Spleen (tissue), 11 donors: ENCODE data around the gene FOXP1. TPM values are rescaled to one million over a fixed set of nuclear protein-coding genes. Genes with fewer than 3 reads are reported as not detected.

Experiments used
- DNase-seq: peaks from one replicate; pipeline ENCODE4 v3.0.0-alpha.2; 2020
- H3K27ac ChIP-seq, 8 donors: fragments of 200-600 bp; sonication (generic) in 7 of 8; 1 replicate in 4 of 8; 2 replicates in 4 of 8; pipeline versions ENCODE4 v1.5.0 to v1.8.0; 2016 to 2021; ENCODE audit warnings: inconsistent platforms in 4 of 8, mild to moderate bottlenecking in 4 of 8, moderate library complexity in 1 of 8
- H3K27me3 ChIP-seq, 7 donors: fragments of 200-600 bp; sonication (generic) in 6 of 7; replicated peaks in 1 of 7; 1 replicate in 4 of 7; 2 replicates in 3 of 7; pipeline versions ENCODE4 v1.5.0 to v1.8.0; 2016 to 2021; ENCODE audit warnings: inconsistent platforms in 3 of 7, mild to moderate bottlenecking in 1 of 7
- H3K36me3 ChIP-seq, 6 donors: fragments of 200-600 bp; sonication (generic) in 5 of 6; 1 replicate in 4 of 6; 2 replicates in 2 of 6; pipeline versions ENCODE4 v1.5.0 to v1.8.0; 2016 to 2021; ENCODE audit warnings: inconsistent platforms in 2 of 6
- H3K4me1 ChIP-seq, 6 donors: fragments of 200-600 bp; sonication (generic) in 5 of 6; 1 replicate in 3 of 6; 2 replicates in 3 of 6; pipeline versions ENCODE4 v1.5.0 to v1.8.0; 2016 to 2021; ENCODE audit warnings: inconsistent platforms in 3 of 6
- H3K4me3 ChIP-seq, 8 donors: fragments of 200-600 bp; sonication (generic) in 7 of 8; 1 replicate in 4 of 8; 2 replicates in 4 of 8; pipeline versions ENCODE4 v1.5.0 to v1.8.0; 2016 to 2021; ENCODE audit warnings: inconsistent platforms in 4 of 8, mild to moderate bottlenecking in 4 of 8, moderate library complexity in 2 of 8
- H3K9me3 ChIP-seq, 8 donors: fragments of 200-600 bp; sonication (generic) in 7 of 8; 1 replicate in 4 of 8; 2 replicates in 4 of 8; pipeline versions ENCODE4 v1.5.0 to v1.8.0; 2016 to 2021; ENCODE audit warnings: inconsistent platforms in 4 of 8
- CTCF ChIP-seq, 11 experiments: fragments of 200-600 bp in 7 of 11; fragments of 450-650 bp in 4 of 11; sonication (generic) in 4 of 11; IDR thresholded peaks in 8 of 11; conservative IDR thresholded peaks in 3 of 11; 1 replicate in 7 of 11; 2 replicates in 4 of 11; pipeline versions ENCODE4 v1.4.0 to v1.8.0; 2016 to 2021; ENCODE audit warnings: antibody characterized with exemption in 11 of 11, inconsistent platforms in 4 of 11, mild to moderate bottlenecking in 1 of 11
- POLR2A ChIP-seq, 3 donors: fragments of 450-650 bp; IDR thresholded peaks; one replicate each; pipeline ENCODE4 v1.5.1; 2017; ENCODE audit warnings: antibody characterized with exemption in 3 of 3, mild to moderate bottlenecking in 1 of 3
- POLR2AphosphoS5 ChIP-seq, 3 donors: sonication (generic); formaldehyde crosslinking; IDR thresholded peaks; one replicate each; pipeline ENCODE4 v1.5.1; 2017; ENCODE audit warnings: antibody characterized with exemption in 3 of 3
- WGBS, 5 donors: extraction: QIAGEN DNeasy Blood & Tissue Kit in 3 of 5; methylation state at CpG; one replicate each; pipeline versions ENCODE4 v1.1.5 to v1.1.7; 2013 to 2018; 5-methylcytosine and 5-hydroxymethylcytosine counted together
- intact Hi-C: fragments of 100-400 bp; cut with DNase I; formaldehyde crosslinking; loops from one replicate; pipeline ENCODE4 v1.15.0; 2023; ENCODE audit warnings: low total_unique reads
- polyA plus RNA-seq, 3 donors: library from polyadenylated mRNA; stranded (reverse); fragments of 200-250 nt; gene quantifications; one replicate each; pipeline ENCODE4 v1.2.1, GENCODE V29; 2013
- total RNA-seq, 7 donors: library from RNA; depleted of rRNA in 3 of 7; stranded (reverse); fragments of >200 nt in 3 of 7; fragmentation: NEBNext Ultra II Directional in 4 of 7; extraction: Animal tissue kit (Norgen Biotek cat#: 25700) in 4 of 7; gene quantifications; one replicate each; pipeline versions ENCODE4 v1.1.0 to v1.2.1, GENCODE V29; 2016 to 2021
- donor health status: healthy with polysubstance abuse.
- donor health status: DM: no; HTN: no; CAD: no; lungs with moderate emphysema.
- donor health status: DM: no; HTN: no; CAD: no.
- donor health status: Bipolar disorder and iron deficiency.
- donor health status: healthy.
- donor health status: DM: no; HTN: no; CAD: no.
- donor health status: DM: yes; HTN: yes; CAD: no.

The FOXP1 gene
- total and polyA plus RNA-seq, 10 donors = 11.1 to 202 (median 153) TPM

DNA sequence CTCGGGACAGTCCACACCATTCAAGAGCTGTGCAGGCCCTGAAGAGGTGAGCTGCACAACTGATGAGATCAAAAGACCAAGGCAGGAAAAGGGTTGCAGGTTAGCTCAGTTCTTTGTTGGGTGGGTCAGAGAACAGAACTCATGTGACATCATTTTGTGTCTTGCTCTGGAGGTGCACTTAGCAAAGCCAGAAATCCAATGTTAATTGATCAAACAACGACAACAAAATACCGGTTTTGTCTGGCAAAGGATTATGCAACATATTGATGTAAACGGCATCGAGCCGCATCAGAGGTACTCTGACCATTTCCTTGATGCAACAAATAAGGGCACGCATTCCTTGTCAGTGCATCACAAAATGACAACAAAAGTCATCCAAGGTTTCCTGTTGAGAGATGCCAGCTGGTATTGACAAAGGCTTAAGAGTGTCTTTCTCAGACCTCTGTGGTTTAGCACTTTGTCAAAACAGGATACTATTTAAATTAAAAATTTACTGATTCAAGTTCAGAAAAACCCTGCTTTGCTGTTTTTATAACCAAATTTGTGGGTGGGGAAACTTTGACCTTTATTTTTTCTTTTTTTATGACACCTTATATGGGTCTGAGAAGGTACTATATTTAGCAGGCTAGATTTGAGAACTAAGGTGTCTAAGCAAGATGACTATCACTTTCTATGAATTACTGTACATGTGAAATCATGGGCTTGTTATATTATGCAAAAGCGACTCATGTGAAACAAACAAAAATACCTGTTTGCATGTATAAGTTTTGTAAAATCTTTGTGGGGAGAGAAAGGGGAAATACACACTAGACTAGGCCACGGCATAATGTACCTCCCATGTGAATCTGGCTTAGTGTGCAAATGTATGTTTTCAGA, 496.1 kb downstream of the FOXP1 start:
- H3K36me3 ChIP-seq = peaks cover 0 to 4% (median 0%) of the 10 kb centered on the region in 6 donors
- no peak for DNase-seq
- 38 to 57% (median 50%) methylated on average over 9 of the region's 9 CpGs for WGBS, 5 donors
- H3K4me3 ChIP-seq = peak overlapping the region in 1 of 8 donors; percentile 24
- no peak for TF ChIP-seq CTCF (IDR thresholded peaks at IDR 0.05 in 8 of 11, conservative IDR thresholded peaks at IDR 0.05 in 3 of 11)
- peak in 1 of 3 donors; percentile 53 for TF ChIP-seq POLR2AphosphoS5 (IDR thresholded peaks at IDR 0.05)
- no peak for TF ChIP-seq POLR2A (IDR thresholded peaks at IDR 0.05)
- no peaks in the 10 kb centered on the region for H3K27me3 ChIP-seq
- intact Hi-C loops = no loop called here
- H3K4me1 ChIP-seq = peaks cover 12 to 96% (median 64%) of the 10 kb centered on the region in 6 donors
- H3K9me3 ChIP-seq = no peaks in the 10 kb centered on the region
- peak overlapping the region in 7 of 8 donors; percentile 42 to 80 (median 61) for H3K27ac ChIP-seq

GRCh38 chr3:71086777-71087142, 496.8 kb downstream of the FOXP1 start:
- no peak for DNase-seq
- peak overlapping the region in 7 of 8 donors; percentile 42 to 80 (median 60) for H3K27ac ChIP-seq
- no peaks in the 10 kb centered on the region for H3K9me3 ChIP-seq
- TF ChIP-seq CTCF (IDR thresholded peaks at IDR 0.05 in 8 of 11, conservative IDR thresholded peaks at IDR 0.05 in 3 of 11) (no peak), POLR2AphosphoS5 (IDR thresholded peaks at IDR 0.05) (no peak), POLR2A (IDR thresholded peaks at IDR 0.05) (no peak)
- H3K36me3 ChIP-seq = no peaks in the 10 kb centered on the region
- no peaks in the 10 kb centered on the region for H3K27me3 ChIP-seq
- peaks cover 12 to 93% (median 64%) of the 10 kb centered on the region in 6 donors for H3K4me1 ChIP-seq
- H3K4me3 ChIP-seq = no peak overlapping the region
- intact Hi-C loops = no loop called here
- WGBS, 5 donors = 93 to 95% (median 93%) methylated on average over 4 of the region's 4 CpGs

GRCh38 chr3:71083726-71084131, 499.8 kb downstream of the FOXP1 start:
- H3K36me3 ChIP-seq = no peaks in the 10 kb centered on the region
- no peaks in the 10 kb centered on the region for H3K27me3 ChIP-seq
- H3K27ac ChIP-seq = peak overlapping the region in 2 of 8 donors; percentile 18 to 24
- H3K9me3 ChIP-seq = no peaks in the 10 kb centered on the region
- peaks cover 12 to 93% (median 69%) of the 10 kb centered on the region in 6 donors for H3K4me1 ChIP-seq
- no peak for TF ChIP-seq POLR2AphosphoS5 (IDR thresholded peaks at IDR 0.05)
- TF ChIP-seq CTCF (IDR thresholded peaks at IDR 0.05 in 8 of 11, conservative IDR thresholded peaks at IDR 0.05 in 3 of 11) = no peak
- TF ChIP-seq POLR2A (IDR thresholded peaks at IDR 0.05) = no peak
- DNase-seq = no peak
- H3K4me3 ChIP-seq = no peak overlapping the region
- intact Hi-C loops = no loop called here
- 47 to 80% (median 63%) methylated on average over 3 of the region's 3 CpGs for WGBS, 5 donors

GRCh38 chr3:71082833-71083232, 500.7 kb downstream of the FOXP1 start:
- H3K9me3 ChIP-seq = no peaks in the 10 kb centered on the region
- no peaks in the 10 kb centered on the region for H3K36me3 ChIP-seq
- no peak overlapping the region for H3K27ac ChIP-seq
- H3K4me3 ChIP-seq = no peak overlapping the region
- no peak for DNase-seq
- peaks cover 14 to 93% (median 68%) of the 10 kb centered on the region in 6 donors for H3K4me1 ChIP-seq
- H3K27me3 ChIP-seq = no peaks in the 10 kb centered on the region
- intact Hi-C loops = no loop called here
- WGBS, 5 donors = 82 to 86% (median 84%) methylated on average over 5 of the region's 5 CpGs
- TF ChIP-seq POLR2A (IDR thresholded peaks at IDR 0.05) (no peak), POLR2AphosphoS5 (IDR thresholded peaks at IDR 0.05) (no peak), CTCF (IDR thresholded peaks at IDR 0.05 in 8 of 11, conservative IDR thresholded peaks at IDR 0.05 in 3 of 11) (no peak)
